WTC11 (cell line): Measurements from ENCODE around the gene TFG. TPM values are rescaled to one million over a fixed set of nuclear protein-coding genes. Genes with fewer than 3 reads are reported as not detected.

Source experiments
- ATAC-seq: fragments of 200-7000 bp; cut with Tn5 transposase; 2 replicates; pipeline ENCODE4 v1.10.0; 2021; ENCODE audit warnings: mild to moderate bottlenecking, moderate library complexity
- CTCF ChIA-PET: fragments of 300-600 bp; sonication (Branson Sonifier 250); formaldehyde crosslinking; loops from one replicate; lab custom pipeline; 2021; ENCODE audit warnings: antibody characterized with exemption; lab: Charles Lee
- POLR2A ChIA-PET: fragments of 350-600 bp; sonication (Branson Sonifier 250); formaldehyde crosslinking; loops from one replicate; lab custom pipeline; 2021; ENCODE audit warnings: antibody characterized with exemption; lab: Charles Lee
- DNase-seq: peaks from one replicate; pipeline ENCODE4 v3.0.0; 2021; ENCODE audit warnings: low spot score
- H3K27ac Mint-ChIP-seq: 2 replicates; pipeline ENCODE4 v1.8.0; 2021; ENCODE audit warnings: mixed read lengths
- H3K27me3 Mint-ChIP-seq: 2 replicates; pipeline ENCODE4 v1.8.0; 2021; ENCODE audit warnings: low read depth, mild to moderate bottlenecking, moderate library complexity, mixed read lengths
- H3K36me3 Mint-ChIP-seq: 2 replicates; pipeline ENCODE4 v1.8.0; 2021; ENCODE audit warnings: mixed read lengths
- H3K4me1 Mint-ChIP-seq: 2 replicates; pipeline ENCODE4 v1.8.0; 2022; ENCODE audit warnings: mixed read lengths
- H3K4me3 Mint-ChIP-seq: 2 replicates; pipeline ENCODE4 v1.8.0; 2021; ENCODE audit warnings: mild to moderate bottlenecking, moderate library complexity, mixed read lengths
- H3K9me3 Mint-ChIP-seq: 2 replicates; pipeline ENCODE4 v1.8.0; 2021; ENCODE audit warnings: mixed read lengths
- ATF2 ChIP-seq: sonication (generic); formaldehyde crosslinking; IDR thresholded peaks from 2 replicates; pipeline ENCODE4 v1.8.1; 2022; ENCODE audit warnings: low read depth, missing genetic modification reagents, borderline replicate concordance
- CBFB ChIP-seq: sonication (generic); formaldehyde crosslinking; IDR thresholded peaks from 2 replicates; pipeline ENCODE4 v1.8.1; 2022; ENCODE audit warnings: mild to moderate bottlenecking, low read depth, missing genetic modification reagents
- FOXJ3 ChIP-seq: sonication (generic); formaldehyde crosslinking; IDR thresholded peaks from 2 replicates; pipeline ENCODE4 v1.9.0; 2021; ENCODE audit warnings: missing genetic modification reagents, mild to moderate bottlenecking, borderline replicate concordance
- GTF2I ChIP-seq: fragments of 250-450 bp; sonication (Bioruptor Pico); conservative IDR thresholded peaks from 2 replicates; pipeline ENCODE4 v1.4.0; 2021; ENCODE audit warnings: mild to moderate bottlenecking
- KAT7 ChIP-seq: sonication (generic); formaldehyde crosslinking; IDR thresholded peaks from 2 replicates; pipeline ENCODE4 v1.8.1; 2023; ENCODE audit warnings: missing genetic modification reagents, mild to moderate bottlenecking, borderline replicate concordance
- NFYB ChIP-seq: sonication (generic); formaldehyde crosslinking; conservative IDR thresholded peaks from 2 replicates; pipeline ENCODE4 v1.8.0; 2022; ENCODE audit warnings: low read depth, missing genetic modification reagents
- NR3C1 ChIP-seq: sonication (generic); formaldehyde crosslinking; conservative IDR thresholded peaks from 2 replicates; pipeline ENCODE4 v1.8.1; 2023; ENCODE audit warnings: low read depth, mild to moderate bottlenecking, missing genetic modification reagents
- PRRX2 ChIP-seq: fragments of 250-450 bp; sonication (Bioruptor Pico); IDR thresholded peaks from 2 replicates; pipeline ENCODE4 v1.8.0; 2021; ENCODE audit warnings: mild to moderate bottlenecking
- SMAD4 ChIP-seq: sonication (generic); formaldehyde crosslinking; IDR thresholded peaks from 2 replicates; pipeline ENCODE4 v1.8.0; 2022; ENCODE audit warnings: mild to moderate bottlenecking, missing genetic modification reagents
- SP1 ChIP-seq: sonication (generic); formaldehyde crosslinking; conservative IDR thresholded peaks from 2 replicates; pipeline ENCODE4 v1.8.1; 2022; ENCODE audit warnings: missing genetic modification reagents
- TCF7 ChIP-seq: sonication (generic); formaldehyde crosslinking; IDR thresholded peaks from 2 replicates; pipeline ENCODE4 v1.8.0; 2022; ENCODE audit warnings: mild to moderate bottlenecking, low read depth, missing genetic modification reagents, moderate library complexity
- ZBTB21 ChIP-seq: sonication (generic); formaldehyde crosslinking; IDR thresholded peaks from 2 replicates; pipeline ENCODE4 v1.8.1; 2023; ENCODE audit warnings: mild to moderate bottlenecking, missing genetic modification reagents, borderline replicate concordance
- ZNF121 ChIP-seq: sonication (generic); formaldehyde crosslinking; IDR thresholded peaks from 2 replicates; pipeline ENCODE4 v1.8.0; 2023; ENCODE audit warnings: missing genetic modification reagents
- ZNF416 ChIP-seq: fragments of 250-450 bp; sonication (Bioruptor Pico); IDR thresholded peaks from 2 replicates; pipeline ENCODE4 v1.9.0; 2021; ENCODE audit warnings: mild to moderate bottlenecking, inconsistent platforms
- total RNA-seq: library from RNA; stranded (reverse); gene quantifications from 3 replicates; pipeline ENCODE4 v1.2.3, GENCODE V29; 2021
- TF ChIP-seq, protein P1 (sequence below): fragments of 250-450 bp; sonication (Bioruptor Pico); IDR thresholded peaks from 2 replicates; pipeline ENCODE4 v1.9.0; 2021; ENCODE audit warnings: mild to moderate bottlenecking, borderline replicate concordance
- TF ChIP-seq, protein P2 (sequence below): sonication (generic); formaldehyde crosslinking; IDR thresholded peaks from 2 replicates; pipeline ENCODE4 v1.8.0; 2022; ENCODE audit warnings: missing genetic modification reagents
- TF ChIP-seq, protein P3 (sequence below): sonication (generic); formaldehyde crosslinking; IDR thresholded peaks from 2 replicates; pipeline ENCODE4 v1.8.0; 2022; ENCODE audit warnings: mild to moderate bottlenecking, missing genetic modification reagents

The TFG gene
- total RNA-seq, 1 experiment from 2014 or later: 64.9 TPM

- TF ChIP-seq, protein P1, sequence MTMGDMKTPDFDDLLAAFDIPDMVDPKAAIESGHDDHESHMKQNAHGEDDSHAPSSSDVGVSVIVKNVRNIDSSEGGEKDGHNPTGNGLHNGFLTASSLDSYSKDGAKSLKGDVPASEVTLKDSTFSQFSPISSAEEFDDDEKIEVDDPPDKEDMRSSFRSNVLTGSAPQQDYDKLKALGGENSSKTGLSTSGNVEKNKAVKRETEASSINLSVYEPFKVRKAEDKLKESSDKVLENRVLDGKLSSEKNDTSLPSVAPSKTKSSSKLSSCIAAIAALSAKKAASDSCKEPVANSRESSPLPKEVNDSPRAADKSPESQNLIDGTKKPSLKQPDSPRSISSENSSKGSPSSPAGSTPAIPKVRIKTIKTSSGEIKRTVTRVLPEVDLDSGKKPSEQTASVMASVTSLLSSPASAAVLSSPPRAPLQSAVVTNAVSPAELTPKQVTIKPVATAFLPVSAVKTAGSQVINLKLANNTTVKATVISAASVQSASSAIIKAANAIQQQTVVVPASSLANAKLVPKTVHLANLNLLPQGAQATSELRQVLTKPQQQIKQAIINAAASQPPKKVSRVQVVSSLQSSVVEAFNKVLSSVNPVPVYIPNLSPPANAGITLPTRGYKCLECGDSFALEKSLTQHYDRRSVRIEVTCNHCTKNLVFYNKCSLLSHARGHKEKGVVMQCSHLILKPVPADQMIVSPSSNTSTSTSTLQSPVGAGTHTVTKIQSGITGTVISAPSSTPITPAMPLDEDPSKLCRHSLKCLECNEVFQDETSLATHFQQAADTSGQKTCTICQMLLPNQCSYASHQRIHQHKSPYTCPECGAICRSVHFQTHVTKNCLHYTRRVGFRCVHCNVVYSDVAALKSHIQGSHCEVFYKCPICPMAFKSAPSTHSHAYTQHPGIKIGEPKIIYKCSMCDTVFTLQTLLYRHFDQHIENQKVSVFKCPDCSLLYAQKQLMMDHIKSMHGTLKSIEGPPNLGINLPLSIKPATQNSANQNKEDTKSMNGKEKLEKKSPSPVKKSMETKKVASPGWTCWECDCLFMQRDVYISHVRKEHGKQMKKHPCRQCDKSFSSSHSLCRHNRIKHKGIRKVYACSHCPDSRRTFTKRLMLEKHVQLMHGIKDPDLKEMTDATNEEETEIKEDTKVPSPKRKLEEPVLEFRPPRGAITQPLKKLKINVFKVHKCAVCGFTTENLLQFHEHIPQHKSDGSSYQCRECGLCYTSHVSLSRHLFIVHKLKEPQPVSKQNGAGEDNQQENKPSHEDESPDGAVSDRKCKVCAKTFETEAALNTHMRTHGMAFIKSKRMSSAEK (CRISPR knock-in tag): no peak
- TF ChIP-seq ATF2 (no peak), NFYB (CRISPR knock-in tag) (no peak), CBFB (no peak), KAT7 (CRISPR knock-in tag) (no peak), TCF7 (CRISPR knock-in tag) (no peak)
Measured at GRCh38 chr3:100761951-100762350, 52.7 kb downstream of the TFG start (continued).

GRCh38 chr3:100765437-100765975 is 56.2 kb downstream of the TFG start:
- Mint-ChIP-seq H3K4me1 (peaks cover 26% of the 10 kb centered on the region), H3K27me3 (no peaks in the 10 kb centered on the region)
- ATAC-seq: no peak
- TF ChIP-seq SMAD4 (CRISPR knock-in tag): no peak
- TF ChIP-seq, protein P2, sequence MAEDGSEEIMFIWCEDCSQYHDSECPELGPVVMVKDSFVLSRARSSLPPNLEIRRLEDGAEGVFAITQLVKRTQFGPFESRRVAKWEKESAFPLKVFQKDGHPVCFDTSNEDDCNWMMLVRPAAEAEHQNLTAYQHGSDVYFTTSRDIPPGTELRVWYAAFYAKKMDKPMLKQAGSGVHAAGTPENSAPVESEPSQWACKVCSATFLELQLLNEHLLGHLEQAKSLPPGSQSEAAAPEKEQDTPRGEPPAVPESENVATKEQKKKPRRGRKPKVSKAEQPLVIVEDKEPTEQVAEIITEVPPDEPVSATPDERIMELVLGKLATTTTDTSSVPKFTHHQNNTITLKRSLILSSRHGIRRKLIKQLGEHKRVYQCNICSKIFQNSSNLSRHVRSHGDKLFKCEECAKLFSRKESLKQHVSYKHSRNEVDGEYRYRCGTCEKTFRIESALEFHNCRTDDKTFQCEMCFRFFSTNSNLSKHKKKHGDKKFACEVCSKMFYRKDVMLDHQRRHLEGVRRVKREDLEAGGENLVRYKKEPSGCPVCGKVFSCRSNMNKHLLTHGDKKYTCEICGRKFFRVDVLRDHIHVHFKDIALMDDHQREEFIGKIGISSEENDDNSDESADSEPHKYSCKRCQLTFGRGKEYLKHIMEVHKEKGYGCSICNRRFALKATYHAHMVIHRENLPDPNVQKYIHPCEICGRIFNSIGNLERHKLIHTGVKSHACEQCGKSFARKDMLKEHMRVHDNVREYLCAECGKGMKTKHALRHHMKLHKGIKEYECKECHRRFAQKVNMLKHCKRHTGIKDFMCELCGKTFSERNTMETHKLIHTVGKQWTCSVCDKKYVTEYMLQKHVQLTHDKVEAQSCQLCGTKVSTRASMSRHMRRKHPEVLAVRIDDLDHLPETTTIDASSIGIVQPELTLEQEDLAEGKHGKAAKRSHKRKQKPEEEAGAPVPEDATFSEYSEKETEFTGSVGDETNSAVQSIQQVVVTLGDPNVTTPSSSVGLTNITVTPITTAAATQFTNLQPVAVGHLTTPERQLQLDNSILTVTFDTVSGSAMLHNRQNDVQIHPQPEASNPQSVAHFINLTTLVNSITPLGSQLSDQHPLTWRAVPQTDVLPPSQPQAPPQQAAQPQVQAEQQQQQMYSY: no peak
- TF ChIP-seq ZBTB21 (CRISPR knock-in tag): no peak
- no peak for TF ChIP-seq PRRX2
- TF ChIP-seq ZNF121 (CRISPR knock-in tag): no peak
- TF ChIP-seq, protein P1 (CRISPR knock-in tag): no peak
- no peak for TF ChIP-seq GTF2I (CRISPR knock-in tag)
- TF ChIP-seq SP1 (CRISPR knock-in tag): no peak
- TF ChIP-seq NR3C1 (CRISPR knock-in tag): no peak
- TF ChIP-seq ZNF416 (CRISPR knock-in tag): no peak
- TF ChIP-seq FOXJ3 (CRISPR knock-in tag): no peak
- TF ChIP-seq, protein P3, sequence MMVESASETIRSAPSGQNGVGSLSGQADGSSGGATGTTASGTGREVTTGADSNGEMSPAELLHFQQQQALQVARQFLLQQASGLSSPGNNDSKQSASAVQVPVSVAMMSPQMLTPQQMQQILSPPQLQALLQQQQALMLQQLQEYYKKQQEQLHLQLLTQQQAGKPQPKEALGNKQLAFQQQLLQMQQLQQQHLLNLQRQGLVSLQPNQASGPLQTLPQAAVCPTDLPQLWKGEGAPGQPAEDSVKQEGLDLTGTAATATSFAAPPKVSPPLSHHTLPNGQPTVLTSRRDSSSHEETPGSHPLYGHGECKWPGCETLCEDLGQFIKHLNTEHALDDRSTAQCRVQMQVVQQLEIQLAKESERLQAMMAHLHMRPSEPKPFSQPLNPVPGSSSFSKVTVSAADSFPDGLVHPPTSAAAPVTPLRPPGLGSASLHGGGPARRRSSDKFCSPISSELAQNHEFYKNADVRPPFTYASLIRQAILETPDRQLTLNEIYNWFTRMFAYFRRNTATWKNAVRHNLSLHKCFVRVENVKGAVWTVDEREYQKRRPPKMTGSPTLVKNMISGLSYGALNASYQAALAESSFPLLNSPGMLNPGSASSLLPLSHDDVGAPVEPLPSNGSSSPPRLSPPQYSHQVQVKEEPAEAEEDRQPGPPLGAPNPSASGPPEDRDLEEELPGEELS (CRISPR knock-in tag): no peak
- TF ChIP-seq, all 79 proteins: peak for 0
- CTCF ChIA-PET: no interaction called here
- no peak overlapping the region for H3K27ac Mint-ChIP-seq
- H3K36me3 Mint-ChIP-seq: no peaks in the 10 kb centered on the region
- POLR2A ChIA-PET: no interaction called here
- DNase-seq: no peak
- H3K9me3 Mint-ChIP-seq: no peaks in the 10 kb centered on the region
- H3K4me3 Mint-ChIP-seq: no peak overlapping the region
